Ramos (cell line): Measurements from ENCODE around the gene PRR15.

ENCODE experiments used
- in situ Hi-C: fragments of 300-500 bp; cut with MboI; formaldehyde crosslinking; loops from one replicate; pipeline ENCODE4 v1.14.3; 2022; ENCODE audit warnings: low sequenced_read_pairs; ENCODE audit not compliant: unreplicated experiment

Gene PRR15

GRCh38 chr7:29567174-29567573, 3.5 kb downstream of the PRR15 start:
- in situ Hi-C loops, result no loop called here

DNA sequence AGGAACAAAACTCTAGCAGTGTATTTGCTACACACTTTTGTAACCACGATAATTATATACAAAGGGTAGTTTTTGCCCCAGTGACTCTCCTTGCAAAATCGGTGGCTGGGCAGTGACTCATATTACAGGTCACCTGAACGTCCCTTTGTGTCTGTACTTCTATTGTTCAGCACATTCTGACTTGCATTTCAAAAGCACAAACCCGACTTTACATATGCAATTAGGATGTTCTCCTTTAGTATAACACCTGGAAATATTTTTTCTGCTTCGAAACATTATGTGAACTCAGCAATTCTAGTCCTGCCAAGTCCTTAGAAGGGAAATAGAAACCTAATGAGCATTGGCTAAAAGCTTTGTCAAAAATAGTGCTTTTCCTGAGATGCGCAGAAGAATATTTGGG, 6.0 kb downstream of the PRR15 start:
- in situ Hi-C loops, result no loop called here

GRCh38 chr7:29572558-29572957, 8.9 kb downstream of the PRR15 start:
- in situ Hi-C loops, result no loop called here

GRCh38 chr7:29573567-29573966, 9.9 kb downstream of the PRR15 start:
- in situ Hi-C loops, result no loop called here

DNA sequence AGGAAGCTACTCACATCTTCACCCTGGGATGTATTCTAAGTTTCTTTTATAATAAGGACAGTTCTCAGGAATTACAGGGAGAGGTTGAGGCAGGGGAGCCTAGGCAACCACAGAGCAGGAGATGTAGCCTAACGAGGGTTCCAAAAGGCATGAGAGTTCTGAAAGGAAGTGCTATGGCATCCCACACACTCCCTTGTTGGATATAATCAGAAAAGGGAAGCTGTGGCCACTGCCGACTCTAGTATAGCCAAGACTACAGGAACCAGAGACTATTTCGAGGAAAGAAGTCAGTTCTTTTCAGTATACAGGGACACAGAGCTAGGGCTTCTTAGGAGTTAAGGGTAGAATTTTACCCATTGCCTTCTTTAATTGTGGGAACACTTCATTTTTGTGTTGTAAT, 11.0 kb downstream of the PRR15 start:
- in situ Hi-C loops, result no loop called here

- in situ Hi-C loops, result no loop called here
Measured at GRCh38 chr7:29587195-29587808, 23.7 kb downstream of the PRR15 start.

DNA sequence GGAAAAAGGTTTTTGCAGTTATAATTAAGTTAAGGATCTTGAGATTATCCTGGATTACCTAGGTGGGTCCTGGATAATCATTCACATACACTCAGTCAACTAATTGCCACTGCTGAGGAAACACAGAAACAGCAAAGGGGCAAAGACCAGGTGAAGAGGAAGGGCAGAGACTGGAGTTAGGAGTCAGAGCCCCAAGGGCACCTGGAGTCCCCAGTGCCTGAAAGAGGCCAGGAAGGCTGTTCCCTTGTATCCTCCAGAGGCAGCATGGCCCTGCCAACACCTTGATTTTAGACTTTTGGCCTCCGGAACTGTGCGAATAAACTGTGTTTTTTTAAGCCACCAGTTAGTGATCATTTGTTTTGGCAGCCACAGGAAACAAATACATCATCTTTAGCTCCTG, 24.6 kb downstream of the PRR15 start:
- in situ Hi-C loops, result no loop called here

GRCh38 chr7:29588900-29589696, 25.5 kb downstream of the PRR15 start:
- in situ Hi-C loops, result no loop called here

- in situ Hi-C loops, result no loop called here
Measured at GRCh38 chr7:29592866-29593265, 29.2 kb downstream of the PRR15 start.

- in situ Hi-C loops, result no loop called here
Measured at GRCh38 chr7:29593459-29593858, 29.8 kb downstream of the PRR15 start.

DNA sequence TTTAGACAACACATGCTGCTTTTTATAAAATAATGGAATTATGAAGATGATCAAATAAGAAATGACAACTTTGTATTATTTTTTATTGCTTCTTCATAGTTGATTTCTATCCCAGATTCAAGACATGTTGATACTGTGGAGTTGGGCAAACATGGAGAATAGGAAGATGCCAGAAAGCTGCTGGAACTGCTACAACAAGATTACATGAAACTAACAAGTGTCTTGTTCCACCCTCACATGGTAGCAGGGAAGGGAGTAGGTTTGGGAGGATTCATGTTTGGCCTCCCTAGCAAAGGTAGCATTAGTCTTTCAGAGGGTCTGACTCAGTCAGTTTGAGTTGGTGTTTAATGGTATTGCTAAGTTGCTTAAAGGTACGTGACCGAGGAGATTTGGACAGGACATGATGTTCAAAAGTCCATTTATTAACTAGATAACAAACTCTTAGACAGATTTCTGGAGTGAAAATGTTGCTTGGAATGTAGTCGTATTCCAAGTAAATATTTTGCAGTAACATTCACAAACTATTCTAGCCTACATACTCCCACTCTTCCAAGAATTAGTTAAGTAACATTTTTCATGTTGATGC, 33.1 kb downstream of the PRR15 start:
- in situ Hi-C loops, result no loop called here

DNA sequence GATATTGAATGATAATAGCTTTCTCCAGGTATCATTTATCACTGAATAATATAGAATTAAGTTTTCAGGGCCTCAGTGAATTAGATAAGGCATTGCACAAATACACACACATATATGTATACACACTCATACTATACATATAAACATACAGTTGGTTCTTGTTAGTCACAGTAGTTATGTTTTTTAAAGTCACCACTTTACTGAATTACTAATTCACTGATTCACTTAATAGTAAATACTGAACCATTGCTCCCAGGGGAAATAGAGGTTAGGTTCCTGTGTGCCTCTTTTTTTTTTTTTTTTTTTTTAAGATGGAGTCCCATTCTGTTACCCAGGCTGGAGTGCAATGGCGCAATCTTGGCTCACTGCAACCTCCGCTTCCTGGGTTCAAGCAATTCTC, 33.6 kb downstream of the PRR15 start:
- in situ Hi-C loops, result no loop called here

DNA sequence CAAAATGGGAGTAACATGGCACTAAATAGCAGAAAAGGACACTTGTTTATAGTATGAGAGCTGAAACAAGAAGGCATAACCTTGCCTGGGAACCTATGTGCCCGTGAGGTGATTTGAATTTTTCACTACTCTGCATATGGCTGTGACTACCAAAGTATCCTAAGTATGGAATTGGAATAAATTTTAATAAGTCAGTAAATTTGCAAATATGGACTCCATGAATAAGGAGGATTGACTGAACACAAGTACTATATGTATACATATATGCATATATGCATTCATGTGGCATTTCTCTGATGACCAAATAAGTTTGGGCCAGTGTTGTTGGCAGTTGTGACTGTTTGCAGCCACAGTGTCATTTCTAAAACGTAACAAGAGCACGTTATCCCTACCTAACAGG, 34.5 kb downstream of the PRR15 start:
- in situ Hi-C loops, result no loop called here

DNA sequence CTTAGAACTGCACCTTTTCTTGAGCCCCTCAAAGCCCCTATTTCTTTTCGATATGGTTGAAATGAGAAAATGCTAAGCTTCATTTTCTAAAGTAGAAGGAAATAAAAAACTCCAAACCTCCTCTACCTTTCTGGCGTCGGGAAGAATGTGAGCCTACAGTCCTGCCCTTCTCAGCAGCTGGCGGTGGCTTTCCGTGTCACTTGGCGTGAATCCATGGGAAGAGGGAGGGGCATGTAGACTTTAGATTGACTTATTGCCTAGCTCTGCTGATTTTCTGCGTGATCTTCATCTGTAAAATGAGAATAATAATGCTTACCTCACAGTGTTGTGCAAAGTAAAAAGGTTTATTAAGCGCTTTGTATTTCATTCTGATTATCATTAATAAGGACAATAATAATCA, 35.0 kb downstream of the PRR15 start:
- in situ Hi-C loops, result no loop called here

GRCh38 chr7:29599026-29599425, 35.4 kb downstream of the PRR15 start:
- in situ Hi-C loops, result no loop called here

DNA sequence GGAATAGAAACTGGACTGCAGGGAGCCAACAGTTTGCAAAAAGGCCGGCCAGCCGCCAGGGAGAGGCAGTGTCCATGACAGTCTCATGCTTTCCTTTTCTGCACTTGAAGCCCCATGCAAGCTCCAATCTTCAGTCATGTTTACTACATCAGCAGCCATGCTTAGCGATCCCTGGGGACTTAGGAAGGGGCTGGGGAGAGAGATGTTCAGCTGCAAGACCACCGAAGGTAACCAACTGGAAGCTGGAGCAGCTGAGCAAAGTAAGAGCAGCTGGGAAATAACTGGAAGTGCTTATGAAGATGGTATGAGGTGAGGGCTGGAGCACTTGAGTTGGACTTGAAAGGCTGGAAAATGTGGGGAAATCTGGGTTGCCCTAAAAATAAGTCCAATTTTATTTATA, 37.0 kb downstream of the PRR15 start:
- in situ Hi-C loops, result no loop called here

- in situ Hi-C loops, result no loop called here
Measured at GRCh38 chr7:29604052-29604451, 40.4 kb downstream of the PRR15 start.

DNA sequence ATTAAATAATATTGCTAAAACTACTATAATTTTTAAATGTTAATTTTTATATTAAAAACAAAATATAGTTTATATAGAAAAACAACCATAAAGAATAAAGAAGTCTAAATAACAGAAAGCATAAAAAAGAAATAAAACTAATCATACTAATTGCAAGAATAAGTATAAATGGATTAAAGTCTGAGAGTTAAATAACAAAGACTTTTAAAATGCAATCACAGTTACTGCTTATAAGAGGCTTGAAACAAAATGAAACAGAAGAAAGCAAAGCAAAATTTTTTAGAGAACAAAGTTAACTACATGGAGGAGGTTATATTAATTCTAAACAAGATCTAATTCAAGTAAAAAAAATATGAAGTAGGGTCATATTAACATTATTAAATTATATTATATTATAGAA, 41.1 kb downstream of the PRR15 start:
- in situ Hi-C loops, result no loop called here

DNA sequence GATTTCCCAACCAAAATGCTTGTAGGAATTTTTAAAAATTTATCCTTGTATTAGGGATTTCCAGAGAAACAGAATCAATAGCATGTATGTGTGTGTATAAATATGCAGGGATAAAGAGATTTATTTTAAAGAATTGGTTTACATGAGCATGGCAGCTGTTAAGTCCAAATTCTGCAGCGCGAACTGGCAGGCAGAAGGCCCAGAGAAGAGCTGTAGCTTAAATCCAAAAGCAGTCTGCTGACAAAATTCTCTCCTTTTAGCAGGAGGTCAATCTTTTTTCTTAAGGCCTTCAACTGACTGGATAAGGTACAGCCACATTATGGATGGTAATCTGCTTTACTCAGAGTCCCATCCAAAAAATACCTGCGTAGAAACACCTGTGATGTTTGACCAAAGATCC, 42.0 kb downstream of the PRR15 start:
- in situ Hi-C loops, result no loop called here

DNA sequence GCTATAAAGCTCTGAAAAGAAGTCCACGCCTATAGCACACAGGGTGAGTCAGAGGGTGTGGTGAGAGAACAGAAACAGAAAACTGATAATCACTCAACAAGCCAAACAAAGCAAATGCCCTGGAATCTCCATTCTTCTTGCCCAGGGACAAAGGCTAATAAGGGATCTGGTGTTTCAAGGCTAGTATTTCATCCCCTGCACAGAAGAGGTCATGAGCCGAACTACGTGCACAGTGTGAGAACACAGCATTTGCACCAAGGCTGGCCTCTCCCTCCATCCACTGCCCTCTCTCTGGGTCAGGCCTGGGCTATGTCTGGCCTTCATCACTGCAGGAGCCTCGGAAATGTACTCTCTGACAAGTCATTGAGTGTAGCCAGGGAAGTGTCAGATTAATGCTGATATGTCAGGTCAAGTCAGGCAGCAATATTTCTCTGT, 42.7 kb downstream of the PRR15 start:
- in situ Hi-C loops, result no loop called here

DNA sequence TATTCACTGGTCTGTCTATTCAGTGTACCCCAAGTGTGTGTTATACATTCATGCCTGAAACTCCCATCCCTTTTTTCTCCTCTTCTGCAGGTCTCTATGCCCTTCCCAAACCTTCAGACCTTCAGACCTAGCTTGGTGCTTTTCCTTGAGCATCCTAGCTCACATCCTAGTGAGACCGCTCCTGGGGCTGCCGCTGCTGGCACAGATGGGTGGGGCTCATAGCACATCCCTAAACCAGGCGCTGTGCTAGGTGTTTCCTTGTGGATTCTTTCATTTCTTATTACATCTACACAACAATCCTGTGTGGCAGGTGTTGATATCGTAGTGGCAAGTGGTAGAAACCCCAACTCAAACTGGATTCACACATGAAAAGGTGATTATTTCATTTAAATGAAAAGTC, 43.2 kb downstream of the PRR15 start:
- in situ Hi-C loops, result no loop called here

DNA sequence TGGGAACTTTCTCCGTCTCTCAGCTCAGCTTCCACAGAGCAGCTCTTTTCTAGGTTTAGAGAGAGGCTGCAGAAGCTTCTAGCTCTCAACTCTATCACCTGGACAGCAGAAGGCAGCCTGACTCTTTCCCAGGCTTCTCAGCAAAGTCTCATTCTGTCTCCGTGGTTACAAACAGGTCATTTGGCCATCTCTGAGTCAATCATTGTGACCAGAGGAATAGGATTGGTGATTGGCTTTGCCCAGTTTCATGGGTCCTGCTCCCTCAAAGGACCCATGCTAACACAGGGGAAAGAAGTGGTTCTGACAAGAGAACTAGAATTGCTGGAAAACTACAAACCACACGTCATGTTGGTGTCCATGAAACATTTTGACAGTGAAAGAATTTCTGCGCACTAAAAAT, 43.6 kb downstream of the PRR15 start:
- in situ Hi-C loops, result no loop called here
